SK-N-SH treated with all-trans-retinoic acid at 6 μM for 48 hours (cell line): ENCODE measurements around the gene MARVELD2.

Experiments used
- ATAC-seq: fragments of 200-7000 bp; cut with Tn5 transposase; 3 replicates; pipeline ENCODE4 v1.9.1; 2020; ENCODE audit warnings: mild to moderate bottlenecking, moderate library complexity
- ARNTL ChIP-seq: fragments of 450-650 bp; formaldehyde crosslinking; IDR thresholded peaks from 2 replicates; pipeline ENCODE4 v1.5.0; 2020; ENCODE audit warnings: low read depth, mild to moderate bottlenecking, moderate library complexity, borderline replicate concordance
- BACH2 ChIP-seq: fragments of 250-450 bp; sonication (Bioruptor Pico); IDR thresholded peaks from 2 replicates; pipeline ENCODE4 v1.9.0; 2021; ENCODE audit warnings: mild to moderate bottlenecking, borderline replicate concordance
- CSDC2 ChIP-seq: fragments of 250-450 bp; sonication (Bioruptor Pico); IDR thresholded peaks from 2 replicates; pipeline ENCODE4 v1.5.0; 2020; ENCODE audit warnings: mild to moderate bottlenecking, moderate library complexity
- ESRRG ChIP-seq: fragments of 250-450 bp; sonication (Bioruptor Pico); IDR thresholded peaks from 2 replicates; pipeline ENCODE4 v1.6.1; 2021; ENCODE audit warnings: mild to moderate bottlenecking
- GLIS3 ChIP-seq: fragments of 250-450 bp; sonication (Bioruptor Pico); IDR thresholded peaks from 2 replicates; pipeline ENCODE4 v1.5.0; 2020; ENCODE audit warnings: mild to moderate bottlenecking, moderate library complexity
- ISL1 ChIP-seq: fragments of 250-450 bp; sonication (Bioruptor Pico); IDR thresholded peaks from 2 replicates; pipeline ENCODE4 v2.1.2; 2022; ENCODE audit warnings: mild to moderate bottlenecking, moderate library complexity
- OSR1 ChIP-seq: fragments of 250-450 bp; sonication (Bioruptor Pico); IDR thresholded peaks from 2 replicates; pipeline ENCODE4 v1.8.0; 2022; ENCODE audit warnings: moderate library complexity, mild to moderate bottlenecking, inconsistent platforms
- PPARA ChIP-seq: fragments of 250-450 bp; sonication (Bioruptor Pico); IDR thresholded peaks from 2 replicates; pipeline ENCODE4 v1.5.0; 2020; ENCODE audit warnings: mild to moderate bottlenecking, borderline replicate concordance
- RARB ChIP-seq: fragments of 250-450 bp; sonication (Bioruptor Pico); IDR thresholded peaks from 2 replicates; pipeline ENCODE4 v1.8.0; 2021; ENCODE audit warnings: mild to moderate bottlenecking, moderate library complexity
- TCF4 ChIP-seq: fragments of 250-450 bp; sonication (Bioruptor Pico); IDR thresholded peaks from 2 replicates; pipeline ENCODE4 v1.8.0; 2021; ENCODE audit warnings: mild to moderate bottlenecking, moderate library complexity, borderline replicate concordance
- ZC3H10 ChIP-seq: fragments of 250-450 bp; sonication (Bioruptor Pico); IDR thresholded peaks from 2 replicates; pipeline ENCODE4 v1.5.1; 2021; ENCODE audit warnings: mild to moderate bottlenecking, moderate library complexity
- ZFP3 ChIP-seq: fragments of 250-450 bp; sonication (Bioruptor Pico); IDR thresholded peaks from 2 replicates; pipeline ENCODE4 v1.5.0; 2020; ENCODE audit warnings: mild to moderate bottlenecking, moderate library complexity
- ZFP30 ChIP-seq: fragments of 450-650 bp; formaldehyde crosslinking; IDR thresholded peaks from 2 replicates; pipeline ENCODE4 v1.5.0; 2022; ENCODE audit warnings: mild to moderate bottlenecking, moderate library complexity
- ZNF565 ChIP-seq: fragments of 450-650 bp; formaldehyde crosslinking; conservative IDR thresholded peaks from 2 replicates; pipeline ENCODE4 v1.5.0; 2020; ENCODE audit warnings: low read depth, mild to moderate bottlenecking, moderate library complexity
- ZNF70 ChIP-seq: fragments of 450-650 bp; formaldehyde crosslinking; IDR thresholded peaks from 2 replicates; pipeline ENCODE4 v1.5.0; 2020; ENCODE audit warnings: mild to moderate bottlenecking, moderate library complexity
- ZNF8 ChIP-seq: fragments of 450-650 bp; formaldehyde crosslinking; IDR thresholded peaks from 2 replicates; pipeline ENCODE4 v1.5.0; 2020; ENCODE audit warnings: mild to moderate bottlenecking, moderate library complexity
- TF ChIP-seq, protein P1 (sequence below): fragments of 250-450 bp; sonication (Bioruptor Pico); IDR thresholded peaks from 2 replicates; pipeline ENCODE4 v1.8.0; 2020; ENCODE audit warnings: mild to moderate bottlenecking, moderate library complexity, borderline replicate concordance
- TF ChIP-seq, protein P2 (sequence below): fragments of 250-450 bp; sonication (Bioruptor Pico); IDR thresholded peaks from 2 replicates; pipeline ENCODE4 v1.8.0; 2021; ENCODE audit warnings: low read depth, mild to moderate bottlenecking, moderate library complexity, borderline replicate concordance
- TF ChIP-seq, protein P3 (sequence below): fragments of 250-450 bp; sonication (Bioruptor Pico); IDR thresholded peaks from 2 replicates; pipeline ENCODE4 v1.5.1; 2021; ENCODE audit warnings: mild to moderate bottlenecking, moderate library complexity
- TF ChIP-seq, protein P4 (sequence below): fragments of 250-450 bp; sonication (Bioruptor Pico); IDR thresholded peaks from 2 replicates; pipeline ENCODE4 v1.5.0; 2020; ENCODE audit warnings: mild to moderate bottlenecking, moderate library complexity
- TF ChIP-seq, protein P5 (sequence below): fragments of 250-450 bp; sonication (Bioruptor Pico); IDR thresholded peaks from 2 replicates; pipeline ENCODE4 v1.5.1; 2020; ENCODE audit warnings: low read depth, mild to moderate bottlenecking, moderate library complexity

MARVELD2 gene

DNA sequence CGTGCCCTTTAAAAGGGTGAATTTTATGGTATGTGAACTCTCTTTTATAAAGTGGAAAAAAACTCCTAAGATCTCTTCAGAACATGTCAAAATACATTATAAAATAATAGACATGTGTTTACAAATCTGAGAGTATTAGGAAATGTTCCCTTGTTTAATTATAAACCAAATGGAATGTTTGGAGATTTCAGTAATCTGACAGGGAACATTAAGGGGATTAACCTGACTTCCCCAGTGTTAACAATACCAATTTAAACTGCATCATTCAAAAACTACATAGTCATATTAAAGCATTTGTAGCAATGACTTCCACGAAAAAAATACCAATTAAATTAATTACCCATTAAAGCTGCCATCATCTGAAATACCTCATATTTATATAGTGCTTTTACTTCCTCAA is 76.1 kb downstream of the MARVELD2 start:
- TF ChIP-seq ZFP3 (CRISPR knock-in tag): no peak
- TF ChIP-seq, protein P1, sequence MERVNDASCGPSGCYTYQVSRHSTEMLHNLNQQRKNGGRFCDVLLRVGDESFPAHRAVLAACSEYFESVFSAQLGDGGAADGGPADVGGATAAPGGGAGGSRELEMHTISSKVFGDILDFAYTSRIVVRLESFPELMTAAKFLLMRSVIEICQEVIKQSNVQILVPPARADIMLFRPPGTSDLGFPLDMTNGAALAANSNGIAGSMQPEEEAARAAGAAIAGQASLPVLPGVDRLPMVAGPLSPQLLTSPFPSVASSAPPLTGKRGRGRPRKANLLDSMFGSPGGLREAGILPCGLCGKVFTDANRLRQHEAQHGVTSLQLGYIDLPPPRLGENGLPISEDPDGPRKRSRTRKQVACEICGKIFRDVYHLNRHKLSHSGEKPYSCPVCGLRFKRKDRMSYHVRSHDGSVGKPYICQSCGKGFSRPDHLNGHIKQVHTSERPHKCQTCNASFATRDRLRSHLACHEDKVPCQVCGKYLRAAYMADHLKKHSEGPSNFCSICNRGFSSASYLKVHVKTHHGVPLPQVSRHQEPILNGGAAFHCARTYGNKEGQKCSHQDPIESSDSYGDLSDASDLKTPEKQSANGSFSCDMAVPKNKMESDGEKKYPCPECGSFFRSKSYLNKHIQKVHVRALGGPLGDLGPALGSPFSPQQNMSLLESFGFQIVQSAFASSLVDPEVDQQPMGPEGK: no peak
- no peak for TF ChIP-seq PPARA (CRISPR knock-in tag)
- TF ChIP-seq, protein P2, sequence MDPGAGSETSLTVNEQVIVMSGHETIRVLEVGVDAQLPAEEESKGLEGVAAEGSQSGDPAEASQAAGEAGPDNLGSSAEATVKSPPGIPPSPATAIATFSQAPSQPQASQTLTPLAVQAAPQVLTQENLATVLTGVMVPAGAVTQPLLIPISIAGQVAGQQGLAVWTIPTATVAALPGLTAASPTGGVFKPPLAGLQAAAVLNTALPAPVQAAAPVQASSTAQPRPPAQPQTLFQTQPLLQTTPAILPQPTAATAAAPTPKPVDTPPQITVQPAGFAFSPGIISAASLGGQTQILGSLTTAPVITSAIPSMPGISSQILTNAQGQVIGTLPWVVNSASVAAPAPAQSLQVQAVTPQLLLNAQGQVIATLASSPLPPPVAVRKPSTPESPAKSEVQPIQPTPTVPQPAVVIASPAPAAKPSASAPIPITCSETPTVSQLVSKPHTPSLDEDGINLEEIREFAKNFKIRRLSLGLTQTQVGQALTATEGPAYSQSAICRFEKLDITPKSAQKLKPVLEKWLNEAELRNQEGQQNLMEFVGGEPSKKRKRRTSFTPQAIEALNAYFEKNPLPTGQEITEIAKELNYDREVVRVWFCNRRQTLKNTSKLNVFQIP (CRISPR knock-in tag): no peak
- no peak for TF ChIP-seq ARNTL
- TF ChIP-seq, protein P3, sequence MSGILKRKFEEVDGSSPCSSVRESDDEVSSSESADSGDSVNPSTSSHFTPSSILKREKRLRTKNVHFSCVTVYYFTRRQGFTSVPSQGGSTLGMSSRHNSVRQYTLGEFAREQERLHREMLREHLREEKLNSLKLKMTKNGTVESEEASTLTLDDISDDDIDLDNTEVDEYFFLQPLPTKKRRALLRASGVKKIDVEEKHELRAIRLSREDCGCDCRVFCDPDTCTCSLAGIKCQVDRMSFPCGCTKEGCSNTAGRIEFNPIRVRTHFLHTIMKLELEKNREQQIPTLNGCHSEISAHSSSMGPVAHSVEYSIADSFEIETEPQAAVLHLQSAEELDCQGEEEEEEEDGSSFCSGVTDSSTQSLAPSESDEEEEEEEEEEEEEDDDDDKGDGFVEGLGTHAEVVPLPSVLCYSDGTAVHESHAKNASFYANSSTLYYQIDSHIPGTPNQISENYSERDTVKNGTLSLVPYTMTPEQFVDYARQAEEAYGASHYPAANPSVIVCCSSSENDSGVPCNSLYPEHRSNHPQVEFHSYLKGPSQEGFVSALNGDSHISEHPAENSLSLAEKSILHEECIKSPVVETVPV (CRISPR knock-in tag): no peak
- no peak for TF ChIP-seq ISL1 (CRISPR knock-in tag)
- TF ChIP-seq ZNF8 (CRISPR knock-in tag): no peak
- TF ChIP-seq TCF4 (CRISPR knock-in tag): no peak
- no peak for TF ChIP-seq OSR1 (CRISPR knock-in tag)
- no peak for ATAC-seq

DNA sequence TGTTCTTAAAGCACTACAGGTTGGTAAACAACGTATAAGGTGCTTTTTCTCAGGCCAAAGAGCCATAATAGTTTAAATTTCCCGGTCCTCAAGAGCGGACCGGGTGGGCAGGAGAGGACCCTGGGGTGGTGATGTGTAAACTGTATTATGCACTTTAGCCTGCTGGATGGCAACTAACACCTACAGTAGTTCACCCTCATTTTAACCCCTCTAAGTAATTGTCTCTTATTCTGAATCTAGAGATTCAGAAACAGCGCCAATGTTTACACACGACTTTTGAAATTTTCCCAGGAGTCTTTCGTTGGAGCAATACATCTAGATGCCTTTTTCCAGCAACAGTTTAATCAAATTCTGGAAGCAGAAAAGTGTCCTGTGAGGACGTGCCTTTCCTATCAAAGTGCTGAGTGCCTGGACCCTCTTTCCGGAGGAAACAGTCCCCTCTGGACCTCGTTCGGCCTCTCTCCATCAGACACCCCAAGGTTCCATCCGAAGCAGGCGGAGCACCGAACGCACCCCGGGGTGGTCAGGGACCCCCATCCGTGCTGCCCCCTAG is 77.0 kb downstream of the MARVELD2 start:
- TF ChIP-seq, protein P1: no peak
- TF ChIP-seq, protein P3 (CRISPR knock-in tag): no peak
- TF ChIP-seq CSDC2: no peak
- no peak for TF ChIP-seq PPARA (CRISPR knock-in tag)
- no peak for TF ChIP-seq ZNF70
- TF ChIP-seq GLIS3: no peak
- TF ChIP-seq, protein P4, sequence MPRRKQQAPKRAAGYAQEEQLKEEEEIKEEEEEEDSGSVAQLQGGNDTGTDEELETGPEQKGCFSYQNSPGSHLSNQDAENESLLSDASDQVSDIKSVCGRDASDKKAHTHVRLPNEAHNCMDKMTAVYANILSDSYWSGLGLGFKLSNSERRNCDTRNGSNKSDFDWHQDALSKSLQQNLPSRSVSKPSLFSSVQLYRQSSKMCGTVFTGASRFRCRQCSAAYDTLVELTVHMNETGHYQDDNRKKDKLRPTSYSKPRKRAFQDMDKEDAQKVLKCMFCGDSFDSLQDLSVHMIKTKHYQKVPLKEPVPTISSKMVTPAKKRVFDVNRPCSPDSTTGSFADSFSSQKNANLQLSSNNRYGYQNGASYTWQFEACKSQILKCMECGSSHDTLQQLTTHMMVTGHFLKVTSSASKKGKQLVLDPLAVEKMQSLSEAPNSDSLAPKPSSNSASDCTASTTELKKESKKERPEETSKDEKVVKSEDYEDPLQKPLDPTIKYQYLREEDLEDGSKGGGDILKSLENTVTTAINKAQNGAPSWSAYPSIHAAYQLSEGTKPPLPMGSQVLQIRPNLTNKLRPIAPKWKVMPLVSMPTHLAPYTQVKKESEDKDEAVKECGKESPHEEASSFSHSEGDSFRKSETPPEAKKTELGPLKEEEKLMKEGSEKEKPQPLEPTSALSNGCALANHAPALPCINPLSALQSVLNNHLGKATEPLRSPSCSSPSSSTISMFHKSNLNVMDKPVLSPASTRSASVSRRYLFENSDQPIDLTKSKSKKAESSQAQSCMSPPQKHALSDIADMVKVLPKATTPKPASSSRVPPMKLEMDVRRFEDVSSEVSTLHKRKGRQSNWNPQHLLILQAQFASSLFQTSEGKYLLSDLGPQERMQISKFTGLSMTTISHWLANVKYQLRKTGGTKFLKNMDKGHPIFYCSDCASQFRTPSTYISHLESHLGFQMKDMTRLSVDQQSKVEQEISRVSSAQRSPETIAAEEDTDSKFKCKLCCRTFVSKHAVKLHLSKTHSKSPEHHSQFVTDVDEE: no peak
- TF ChIP-seq ESRRG (CRISPR knock-in tag): no peak
- TF ChIP-seq ZFP30: no peak
- no peak for TF ChIP-seq ZC3H10 (CRISPR knock-in tag)
- no peak for ATAC-seq

DNA sequence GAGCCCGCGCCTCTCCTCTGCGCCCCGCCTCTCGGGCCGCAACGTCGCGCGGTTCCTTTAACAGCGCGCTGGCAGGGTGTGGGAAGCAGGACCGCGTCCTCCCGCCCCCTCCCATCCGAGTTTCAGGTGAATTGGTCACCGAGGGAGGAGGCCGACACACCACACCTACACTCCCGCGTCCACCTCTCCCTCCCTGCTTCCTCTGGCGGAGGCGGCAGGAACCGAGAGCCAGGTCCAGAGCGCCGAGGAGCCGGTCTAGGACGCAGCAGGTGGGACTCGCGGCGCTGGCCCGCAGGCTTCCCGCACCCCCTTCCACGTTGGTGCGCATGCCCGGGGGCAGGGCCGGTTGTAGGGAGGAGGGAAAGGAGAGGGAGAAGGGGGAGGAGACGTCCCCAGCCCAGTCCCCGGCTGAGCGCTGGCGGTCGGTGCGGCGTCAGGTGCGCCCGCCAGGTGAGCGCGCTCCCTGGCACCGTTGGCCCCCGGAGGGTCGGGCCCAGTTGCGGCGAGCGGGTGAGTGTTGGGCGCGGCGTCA is 77.5 kb downstream of the MARVELD2 start, which contains the start of gene OCLN:
TSS of gene OCLN (plus strand) at position 400 of the 532 bp plus-strand sequence. CDS start 11,455 bp downstream, outside the sequence.
- peak; percentile 91 for ATAC-seq
- TF ChIP-seq RARB (CRISPR knock-in tag) (no peak), ZNF70 (no peak), ZNF565 (CRISPR knock-in tag) (no peak), ZC3H10 (CRISPR knock-in tag) (no peak), ZFP3 (CRISPR knock-in tag) (no peak), ISL1 (CRISPR knock-in tag) (no peak), PPARA (CRISPR knock-in tag) (no peak), BACH2 (CRISPR knock-in tag) (no peak)
- TF ChIP-seq, protein P5, sequence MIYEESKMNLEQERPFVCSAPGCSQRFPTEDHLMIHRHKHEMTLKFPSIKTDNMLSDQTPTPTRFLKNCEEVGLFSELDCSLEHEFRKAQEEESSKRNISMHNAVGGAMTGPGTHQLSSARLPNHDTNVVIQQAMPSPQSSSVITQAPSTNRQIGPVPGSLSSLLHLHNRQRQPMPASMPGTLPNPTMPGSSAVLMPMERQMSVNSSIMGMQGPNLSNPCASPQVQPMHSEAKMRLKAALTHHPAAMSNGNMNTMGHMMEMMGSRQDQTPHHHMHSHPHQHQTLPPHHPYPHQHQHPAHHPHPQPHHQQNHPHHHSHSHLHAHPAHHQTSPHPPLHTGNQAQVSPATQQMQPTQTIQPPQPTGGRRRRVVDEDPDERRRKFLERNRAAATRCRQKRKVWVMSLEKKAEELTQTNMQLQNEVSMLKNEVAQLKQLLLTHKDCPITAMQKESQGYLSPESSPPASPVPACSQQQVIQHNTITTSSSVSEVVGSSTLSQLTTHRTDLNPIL (CRISPR knock-in tag): no peak
- TF ChIP-seq, protein P1: no peak
